ENCODE results near the gene ST7L. TPM values are rescaled to one million over a fixed set of nuclear protein-coding genes. Genes with fewer than 3 reads are reported as not detected.
A peak's percentile ranks its signal among the peaks of the same experiment; 100 is the strongest.

Gene ST7L
- total and polyA plus RNA-seq, 9 of the 15 experiments (the other 6 are each of a cell fraction or from before 2014, with no cell fraction given) = 9.0 to 32.5 (median 26.6) TPM

- TF ChIP-seq ZNF780A (CRISPR knock-in tag; IDR thresholded peaks at IDR 0.05) = no peak
- TF ChIP-seq ZKSCAN1 (IDR thresholded peaks at IDR 0.05; ENCODE audit: low read depth, low read length) = no peak
- no peak for TF ChIP-seq CXXC5 (CRISPR knock-in tag; IDR thresholded peaks at IDR 0.05)
- no peak for TF ChIP-seq CHCHD3 (CRISPR knock-in tag; IDR thresholded peaks at IDR 0.05)
- TF ChIP-seq FOS (IDR thresholded peaks at IDR 0.05; ENCODE audit: extremely low read depth, insufficient read length) = peak; percentile 76
- TF ChIP-seq FOXP1 (CRISPR knock-in tag; IDR thresholded peaks at IDR 0.05) = no peak
- TF ChIP-seq FOXO4 (CRISPR knock-in tag; IDR thresholded peaks at IDR 0.05) = no peak
- TF ChIP-seq STAT6 (CRISPR knock-in tag; IDR thresholded peaks at IDR 0.05) = no peak
- TF ChIP-seq NCOA2 (IDR thresholded peaks at IDR 0.05; ENCODE audit: partially characterized antibody in 2 of 2) = no peak
- TF ChIP-seq MCM2 (IDR thresholded peaks at IDR 0.05; ENCODE audit: low read depth) = no peak
- TF ChIP-seq RBM15 (IDR thresholded peaks at IDR 0.05; ENCODE audit: insufficient read depth, low read length) = no peak
- no peak for TF ChIP-seq ZNF12 (CRISPR knock-in tag; IDR thresholded peaks at IDR 0.05)
- TF ChIP-seq SIX5 (IDR thresholded peaks at IDR 0.05; ENCODE audit: borderline replicate concordance in 1 of 2, insufficient read depth in 1 of 2, low read depth in 1 of 2, low read length in 2 of 2) = no peak
- TF ChIP-seq KLF1 (tag; IDR thresholded peaks at IDR 0.05) = no peak
- 0 out of 2 replicates have a peak, but pooled peaks have one; percentile 3 for TF ChIP-seq ATF4 (CRISPR knock-in tag; IDR thresholded peaks at IDR 0.05)
- no peak for TF ChIP-seq CREB3 (tag; conservative IDR thresholded peaks at IDR 0.05; ENCODE audit: low read depth)
- TF ChIP-seq PATZ1 (CRISPR knock-in tag; IDR thresholded peaks at IDR 0.05; ENCODE audit: borderline replicate concordance) = no peak
- no peak for TF ChIP-seq ZNF384 (IDR thresholded peaks at IDR 0.05; ENCODE audit: low read depth, low read length)
- TF ChIP-seq MECOM (CRISPR knock-in tag; IDR thresholded peaks at IDR 0.05) = no peak
- no peak for TF ChIP-seq ZNF445 (CRISPR knock-in tag; IDR thresholded peaks at IDR 0.05; ENCODE audit: low read depth)
- TF ChIP-seq SNIP1 (IDR thresholded peaks at IDR 0.05; ENCODE audit: low read depth) = no peak
Measured at GRCh38 chr1:112575154-112575804, 43.7 kb downstream of the ST7L start (continued).

Data from K562 (cell line).